Measurements from ENCODE around the gene IFT88.

Gene IFT88

DNA sequence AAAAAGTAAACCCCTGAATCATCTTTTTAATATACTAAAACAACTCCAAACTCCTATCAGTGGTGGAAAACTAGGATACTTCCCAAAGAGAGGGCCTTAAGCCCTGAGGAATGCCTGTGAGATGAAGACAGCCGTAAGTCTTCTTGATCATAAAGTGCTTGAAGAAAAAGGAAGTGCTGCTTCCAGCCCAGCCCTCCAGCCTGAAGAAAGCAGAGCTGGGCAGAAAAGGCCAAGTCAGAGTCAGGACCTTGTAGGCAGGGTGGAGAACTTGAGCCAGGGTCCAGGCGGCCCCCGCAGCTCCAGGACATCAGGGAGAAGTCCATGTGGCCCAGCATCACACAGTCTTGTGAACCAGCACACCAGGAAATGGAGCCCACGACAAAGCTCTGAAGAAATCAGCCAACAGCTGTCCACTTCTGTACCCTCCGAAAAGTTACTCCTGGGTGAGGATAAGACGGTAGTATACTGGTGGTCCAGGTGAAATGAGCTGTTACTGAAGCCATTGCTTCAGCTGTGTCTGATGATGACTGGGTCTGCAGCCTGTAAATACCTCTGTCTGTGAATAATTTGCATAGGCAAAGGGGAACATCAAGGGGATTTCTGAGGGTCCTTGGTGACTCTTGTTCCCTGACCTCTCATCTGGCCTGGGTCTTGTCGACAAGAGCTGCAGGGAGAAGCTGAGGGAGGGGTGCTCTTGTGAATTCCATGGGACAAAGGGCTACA, 22.6 kb upstream of the IFT88 start:
- H3K4me3 ChIP-seq (ENCODE audit: low read depth, low read length): no peak overlapping the region
- ChIA-PET CTCF (interaction anchor here (1.0 kb wide), 1 partner anchor 363 kb away, joined by 3 read pairs; no protein-coding TSS in a partner anchor), POLR2A (interaction anchor here (0.7 kb wide), 1 partner anchor 317 kb away, joined by 3 read pairs; no protein-coding TSS in a partner anchor)
- TF ChIP-seq, protein P1, sequence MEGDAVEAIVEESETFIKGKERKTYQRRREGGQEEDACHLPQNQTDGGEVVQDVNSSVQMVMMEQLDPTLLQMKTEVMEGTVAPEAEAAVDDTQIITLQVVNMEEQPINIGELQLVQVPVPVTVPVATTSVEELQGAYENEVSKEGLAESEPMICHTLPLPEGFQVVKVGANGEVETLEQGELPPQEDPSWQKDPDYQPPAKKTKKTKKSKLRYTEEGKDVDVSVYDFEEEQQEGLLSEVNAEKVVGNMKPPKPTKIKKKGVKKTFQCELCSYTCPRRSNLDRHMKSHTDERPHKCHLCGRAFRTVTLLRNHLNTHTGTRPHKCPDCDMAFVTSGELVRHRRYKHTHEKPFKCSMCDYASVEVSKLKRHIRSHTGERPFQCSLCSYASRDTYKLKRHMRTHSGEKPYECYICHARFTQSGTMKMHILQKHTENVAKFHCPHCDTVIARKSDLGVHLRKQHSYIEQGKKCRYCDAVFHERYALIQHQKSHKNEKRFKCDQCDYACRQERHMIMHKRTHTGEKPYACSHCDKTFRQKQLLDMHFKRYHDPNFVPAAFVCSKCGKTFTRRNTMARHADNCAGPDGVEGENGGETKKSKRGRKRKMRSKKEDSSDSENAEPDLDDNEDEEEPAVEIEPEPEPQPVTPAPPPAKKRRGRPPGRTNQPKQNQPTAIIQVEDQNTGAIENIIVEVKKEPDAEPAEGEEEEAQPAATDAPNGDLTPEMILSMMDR (IDR thresholded peaks at IDR 0.05; ENCODE audit: insufficient read depth, low read length, missing control alignments): no peak
- no peak for DNase-seq (ENCODE audit: low read depth, low spot score)

DNA sequence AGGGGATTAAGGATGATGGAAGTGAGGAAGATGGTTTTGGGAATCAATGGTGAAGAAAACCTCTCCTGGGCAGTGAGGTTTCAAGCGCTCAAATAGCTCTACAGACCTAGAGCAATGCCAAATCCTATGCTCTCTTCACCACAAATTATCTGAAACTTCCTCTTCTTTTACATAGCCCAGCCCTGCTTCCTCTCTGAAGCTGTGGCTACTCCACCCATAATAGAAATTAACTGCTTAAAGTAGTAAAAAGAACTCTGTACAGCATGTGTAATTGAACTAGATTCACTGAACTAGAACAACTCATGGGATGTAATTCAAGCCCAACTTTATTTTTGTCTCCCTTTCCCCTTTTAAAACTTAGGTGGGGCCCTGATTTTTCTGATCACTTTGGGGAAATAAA, 20.4 kb upstream of the IFT88 start:
- ChIA-PET CTCF (no interaction called here), POLR2A (no interaction called here)
- no peak for DNase-seq (ENCODE audit: low read depth, low spot score)
- TF ChIP-seq, protein P1 (IDR thresholded peaks at IDR 0.05; ENCODE audit: insufficient read depth, low read length, missing control alignments): no peak
- H3K4me3 ChIP-seq (ENCODE audit: low read depth, low read length): no peak overlapping the region

DNA sequence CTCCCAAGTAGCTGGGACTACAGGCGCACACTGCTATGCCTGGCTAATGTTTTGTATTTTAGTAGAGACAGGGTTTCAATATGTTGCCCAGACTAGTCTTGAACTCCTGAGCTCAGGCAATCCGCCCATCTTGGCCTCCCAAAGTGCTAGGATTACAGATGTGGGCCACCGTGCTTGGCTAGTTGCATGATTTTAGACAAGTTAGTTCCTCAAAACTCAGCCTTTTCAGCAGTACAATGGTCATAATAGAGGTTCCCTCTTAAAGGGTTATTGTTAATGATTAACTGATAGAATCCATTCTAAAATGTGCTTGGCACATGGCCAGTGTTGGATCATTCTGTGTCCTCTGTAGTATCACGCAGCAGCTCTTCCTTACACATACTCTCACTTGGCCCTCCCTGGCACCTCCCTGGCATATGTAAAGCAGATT, 19.5 kb upstream of the IFT88 start:
- POLR2A ChIA-PET: no interaction called here
- TF ChIP-seq, protein P1 (IDR thresholded peaks at IDR 0.05; ENCODE audit: insufficient read depth, low read length, missing control alignments): no peak
- DNase-seq (ENCODE audit: low read depth, low spot score): no peak
- CTCF ChIA-PET: no interaction called here
- H3K4me3 ChIP-seq (ENCODE audit: low read depth, low read length): no peak overlapping the region

DNA sequence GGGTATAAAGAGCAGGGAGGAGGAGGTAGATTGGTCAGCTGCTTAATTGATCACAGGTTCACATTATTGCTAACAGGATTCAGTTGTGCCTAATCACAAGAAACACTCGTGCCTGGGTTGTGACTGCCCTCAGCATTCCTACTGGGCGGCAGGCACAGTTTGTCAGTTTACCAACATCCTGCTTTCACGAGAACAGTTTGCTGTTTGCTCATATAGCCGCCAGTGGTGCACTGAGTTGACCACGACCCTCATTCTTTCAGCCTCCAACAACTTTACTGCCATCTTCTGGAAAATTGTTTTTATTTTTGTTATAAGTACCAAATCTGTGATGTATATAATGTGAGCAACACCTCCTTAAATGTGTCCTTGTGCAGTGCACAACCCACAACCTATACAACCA, 16.2 kb upstream of the IFT88 start:
- no peak overlapping the region for H3K4me3 ChIP-seq (ENCODE audit: low read depth, low read length)
- ChIA-PET POLR2A (interaction anchor here (0.6 kb wide), 1 partner anchor 393 kb away, joined by 3 read pairs; no protein-coding TSS in a partner anchor), CTCF (interaction anchor here (1.0 kb wide), 1 partner anchor 9 kb away, joined by 3 read pairs; no protein-coding TSS in a partner anchor)
- no peak for DNase-seq (ENCODE audit: low read depth, low spot score)
- TF ChIP-seq, protein P1 (IDR thresholded peaks at IDR 0.05; ENCODE audit: insufficient read depth, low read length, missing control alignments): no peak

DNA sequence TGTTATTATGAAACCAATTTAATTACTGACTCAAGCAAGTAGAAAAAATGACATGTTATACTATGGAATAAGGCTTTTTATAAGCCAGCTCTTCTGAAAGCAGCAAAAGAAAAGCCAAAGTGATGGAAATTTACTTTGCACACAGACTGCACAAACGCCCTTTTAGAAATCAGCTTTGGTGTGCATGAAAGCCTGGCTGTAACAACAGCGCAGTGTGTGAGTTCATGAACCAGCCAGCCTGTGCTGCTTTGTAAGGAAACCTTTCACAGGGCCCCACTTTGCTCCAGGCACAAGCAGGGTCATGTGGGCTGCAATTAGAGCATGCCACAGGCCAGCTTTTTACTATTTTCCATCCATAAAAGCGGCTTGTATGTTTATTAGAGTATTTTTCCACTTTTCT, 13.6 kb upstream of the IFT88 start:
- POLR2A ChIA-PET: no interaction called here

DNA sequence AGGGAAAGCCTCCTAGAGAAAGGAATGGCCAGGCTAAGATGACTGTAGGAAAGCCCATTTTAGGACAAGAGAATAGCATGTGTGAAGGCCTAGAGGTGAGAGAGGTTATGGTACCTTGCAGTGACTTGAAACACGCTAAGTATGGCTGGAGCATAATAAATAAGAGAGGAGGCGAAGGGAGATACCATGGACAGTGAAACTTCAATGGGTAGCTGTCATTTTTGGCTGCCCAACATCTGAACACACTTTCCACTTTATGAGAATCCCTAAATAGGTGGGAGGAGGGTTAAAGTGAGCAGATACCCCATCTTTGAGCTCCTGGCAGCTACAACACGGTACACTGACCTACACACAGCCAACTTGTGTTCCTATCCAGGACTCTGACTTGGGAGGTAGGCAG, 8.0 kb upstream of the IFT88 start:
- TF ChIP-seq, protein P1 (IDR thresholded peaks at IDR 0.05; ENCODE audit: insufficient read depth, low read length, missing control alignments): no peak
- ChIA-PET POLR2A (no interaction called here), CTCF (interaction anchor here (1.6 kb wide), 1 partner anchor 8 kb away, joined by 3 read pairs; no protein-coding TSS in a partner anchor)
- no peak for DNase-seq (ENCODE audit: low read depth, low spot score)
- H3K4me3 ChIP-seq (ENCODE audit: low read depth, low read length): no peak overlapping the region

More for the DNA sequence above, 13.6 kb upstream of the IFT88 start:
- DNase-seq (ENCODE audit: low read depth, low spot score): no peak
- CTCF ChIA-PET: interaction anchor here (1.0 kb wide), 1 partner anchor 30 kb away, joined by 3 read pairs; no protein-coding TSS in a partner anchor
- TF ChIP-seq, protein P1 (IDR thresholded peaks at IDR 0.05; ENCODE audit: insufficient read depth, low read length, missing control alignments): no peak
- H3K4me3 ChIP-seq (ENCODE audit: low read depth, low read length): no peak overlapping the region
